GM12878 (cell line): Measurements from ENCODE around the gene MED25. TPM values are rescaled to one million over a fixed set of nuclear protein-coding genes. Genes with fewer than 3 reads are reported as not detected.

Experiments
- CREM ChIP-seq: IDR thresholded peaks from 2 replicates; pipeline ENCODE4 v1.6.1; 2014; ENCODE audit warnings: antibody characterized with exemption, low read depth
- GATAD2B ChIP-seq: fragments of 450-650 bp; conservative IDR thresholded peaks from 2 replicates; pipeline ENCODE4 v1.6.1; 2017; ENCODE audit warnings: low read depth, mild to moderate bottlenecking, moderate library complexity
- JUNB ChIP-seq: IDR thresholded peaks from 2 replicates; pipeline ENCODE4 v1.6.1; 2016; ENCODE audit warnings: antibody characterized with exemption, mild to moderate bottlenecking
- KDM1A ChIP-seq: fragments of 200-600 bp; sonication (generic); IDR thresholded peaks from 2 replicates; pipeline ENCODE4 v1.6.1; 2016; ENCODE audit warnings: borderline replicate concordance
- MEF2B ChIP-seq: fragments of 450-650 bp; IDR thresholded peaks from 2 replicates; pipeline ENCODE4 v1.6.1; 2018; ENCODE audit warnings: mild to moderate bottlenecking, moderate library complexity; ENCODE audit not compliant: partially characterized antibody, poor library complexity, severe bottlenecking
- MLLT1 ChIP-seq: fragments of 450-650 bp; IDR thresholded peaks from 2 replicates; pipeline ENCODE4 v1.6.1; 2016; ENCODE audit warnings: mild to moderate bottlenecking
- NFYA ChIP-seq: IDR thresholded peaks from 2 replicates; pipeline ENCODE4 v1.6.1; 2011; ENCODE audit warnings: low read depth, mild to moderate bottlenecking, low read length, improper control_type of control experiment, borderline replicate concordance
- PRDM15 ChIP-seq: fragments of 450-650 bp; formaldehyde crosslinking; IDR thresholded peaks from 2 replicates; pipeline ENCODE4 v1.4.0; 2020; ENCODE audit warnings: mild to moderate bottlenecking, moderate library complexity
- RFX5 ChIP-seq: IDR thresholded peaks from 2 replicates; pipeline ENCODE4 v1.6.1; 2011; ENCODE audit warnings: low read depth, low read length, improper control_type of control experiment
- SKIL ChIP-seq: fragments of 450-650 bp; IDR thresholded peaks from 2 replicates; pipeline ENCODE4 v1.6.1; 2017; ENCODE audit warnings: mild to moderate bottlenecking, low read depth, inconsistent platforms; ENCODE audit not compliant: poor library complexity, severe bottlenecking
- TAF1 ChIP-seq: IDR thresholded peaks from 2 replicates; pipeline ENCODE4 v1.6.1; 2011; ENCODE audit warnings: mild to moderate bottlenecking, low read depth, low read length, borderline replicate concordance
- TCF7 ChIP-seq: IDR thresholded peaks from 2 replicates; pipeline ENCODE4 v1.6.1; 2014; ENCODE audit warnings: antibody characterized with exemption, borderline replicate concordance
- ZBTB11 ChIP-seq: fragments of 450-650 bp; formaldehyde crosslinking; IDR thresholded peaks from 2 replicates; pipeline ENCODE4 v1.5.0; 2022; ENCODE audit warnings: mild to moderate bottlenecking, missing genetic modification characterization
- ZNF207 ChIP-seq: fragments of 450-650 bp; IDR thresholded peaks from 2 replicates; pipeline ENCODE4 v1.6.1; 2014; ENCODE audit warnings: antibody characterized with exemption, mild to moderate bottlenecking, borderline replicate concordance
- polyA plus RNA-seq, 11 experiments: library from polyadenylated mRNA; depleted of rRNA in 4 of 11; unstranded in 6 of 11; stranded (reverse) in 5 of 11; fragments of >200 nt; fragmentation: Nextera tagmentation in 4 of 11; fragmentation: Illumina TruSeq in 1 of 11; extraction: Ambion mirVana in 4 of 11; extraction: Trizol in 1 of 11; gene quantifications; 1 replicate in 1 of 11; 2 replicates in 10 of 11; pipeline versions ENCODE4 v1.2.1 to v1.2.3, GENCODE V29; 2011 to 2016; ENCODE audit warnings: inconsistent platforms in 2 of 11, missing spikeins in 2 of 11, low read depth in 1 of 11
- total RNA-seq, 4 experiments: library from RNA; depleted of rRNA in 3 of 4; stranded (reverse); fragments of >200 nt in 3 of 4; fragmentation: Illumina TruSeq in 1 of 4; extraction: Trizol in 1 of 4; gene quantifications; 2 replicates each; pipeline versions ENCODE4 v1.2.1 to v1.2.3, GENCODE V29; 2013 to 2021
- TF ChIP-seq, protein P1 (sequence below): fragments of 450-650 bp; IDR thresholded peaks from 2 replicates; pipeline ENCODE4 v1.6.1; 2014; ENCODE audit warnings: mild to moderate bottlenecking
- TF ChIP-seq, protein P2 (sequence below): IDR thresholded peaks from 2 replicates; pipeline ENCODE4 v1.6.1; 2011; ENCODE audit warnings: borderline replicate concordance, low read depth, mild to moderate bottlenecking, moderate library complexity, mixed read lengths, low read length; ENCODE audit not compliant: insufficient read depth; ENCODE audit errors: extremely low read length

Gene MED25
- total and polyA plus RNA-seq, 10 of the 15 experiments (the other 5 are each of a cell fraction or from before 2014, with no cell fraction given): 3.5 to 53.9 (median 17.1) TPM

GRCh38 chr19:49876422-49877019, 58.4 kb downstream of the MED25 start (continued):
- TF ChIP-seq TAF1 (peak; percentile 70), TCF7 (no peak), KDM1A (no peak), CREM (peak; percentile 96), GATAD2B (0 out of 2 replicates have a peak, but pooled peaks have one; percentile 28), JUNB (no peak), ZBTB11 (no peak), MLLT1 (peak; percentile 94), ZNF207 (peak; percentile 36; the same call in 1 of the 2 replicates), NFYA (no peak), PRDM15 (CRISPR knock-in tag) (no peak), RFX5 (peak; percentile 58; the same call in 1 of the 2 replicates), SKIL (peak; percentile 45), MEF2B (no peak)
- TF ChIP-seq, protein P1, sequence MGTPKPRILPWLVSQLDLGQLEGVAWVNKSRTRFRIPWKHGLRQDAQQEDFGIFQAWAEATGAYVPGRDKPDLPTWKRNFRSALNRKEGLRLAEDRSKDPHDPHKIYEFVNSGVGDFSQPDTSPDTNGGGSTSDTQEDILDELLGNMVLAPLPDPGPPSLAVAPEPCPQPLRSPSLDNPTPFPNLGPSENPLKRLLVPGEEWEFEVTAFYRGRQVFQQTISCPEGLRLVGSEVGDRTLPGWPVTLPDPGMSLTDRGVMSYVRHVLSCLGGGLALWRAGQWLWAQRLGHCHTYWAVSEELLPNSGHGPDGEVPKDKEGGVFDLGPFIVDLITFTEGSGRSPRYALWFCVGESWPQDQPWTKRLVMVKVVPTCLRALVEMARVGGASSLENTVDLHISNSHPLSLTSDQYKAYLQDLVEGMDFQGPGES: no peak
- TF ChIP-seq, protein P2, sequence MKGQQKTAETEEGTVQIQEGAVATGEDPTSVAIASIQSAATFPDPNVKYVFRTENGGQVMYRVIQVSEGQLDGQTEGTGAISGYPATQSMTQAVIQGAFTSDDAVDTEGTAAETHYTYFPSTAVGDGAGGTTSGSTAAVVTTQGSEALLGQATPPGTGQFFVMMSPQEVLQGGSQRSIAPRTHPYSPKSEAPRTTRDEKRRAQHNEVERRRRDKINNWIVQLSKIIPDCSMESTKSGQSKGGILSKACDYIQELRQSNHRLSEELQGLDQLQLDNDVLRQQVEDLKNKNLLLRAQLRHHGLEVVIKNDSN: peak; percentile 53
